Left lung (tissue), 10 donors: ENCODE results near the gene IGSF23. TPM values are rescaled to one million over a fixed set of nuclear protein-coding genes. Genes with fewer than 3 reads are reported as not detected.
"Not testable (repeated sequence)": the region's sequence is repeated elsewhere in the genome, so short reads cannot be mapped to it uniquely, and the experiment has no call there.

Source experiments
- ATAC-seq: fragments of 200-7000 bp; cut with Tn5 transposase; one replicate; pipeline ENCODE4 v1.9.1; 2020; ENCODE audit warnings: moderate library complexity
- DNase-seq, 4 donors: peaks; one replicate each; pipeline ENCODE4 v3.0.0-alpha.2; 2013 to 2020
- H3K27ac ChIP-seq, 2 donors: fragments of 200-600 bp; sonication (generic) in 1 of 2; one replicate each; pipeline versions ENCODE4 v1.5.0 to v1.8.0; 2020 to 2021
- H3K27me3 ChIP-seq, 2 donors: fragments of 200-600 bp; sonication (generic) in 1 of 2; one replicate each; pipeline versions ENCODE4 v1.5.0 to v1.8.0; 2020 to 2021
- H3K36me3 ChIP-seq, 2 donors: fragments of 200-600 bp; sonication (generic) in 1 of 2; one replicate each; pipeline versions ENCODE4 v1.5.0 to v1.8.0; 2020 to 2021
- H3K4me1 ChIP-seq, 2 donors: fragments of 200-600 bp; one replicate each; pipeline ENCODE4 v1.8.0; 2021
- H3K4me3 ChIP-seq, 2 donors: fragments of 200-600 bp; sonication (generic) in 1 of 2; one replicate each; pipeline versions ENCODE4 v1.5.0 to v1.8.0; 2020 to 2021; ENCODE audit warnings: mild to moderate bottlenecking in 1 of 2
- H3K9me3 ChIP-seq, 2 donors: fragments of 200-600 bp; sonication (generic) in 1 of 2; one replicate each; pipeline versions ENCODE4 v1.5.0 to v1.8.0; 2020 to 2021
- intact Hi-C, 2 donors: fragments of 100-400 bp; cut with DNase I; formaldehyde crosslinking; loops; one replicate each; pipeline versions ENCODE4 v1.11.2 to v1.14.2; 2022
- polyA plus RNA-seq, 6 donors: library from polyadenylated mRNA; unstranded; fragments of 120-200 nt; gene quantifications; one replicate each; pipeline ENCODE4 v1.2.1, GENCODE V29; 2013; ENCODE audit not compliant: insufficient read length in 6 of 6
- total RNA-seq, 2 donors: library from RNA; stranded (reverse); fragmentation: NEBNext Ultra II Directional; extraction: Animal tissue kit (Norgen Biotek cat#: 25700); gene quantifications; one replicate each; pipeline ENCODE4 v1.2.1, GENCODE V29; 2021
- TF ChIP-seq, protein P1 (sequence below), 2 donors: fragments of 200-600 bp; sonication (generic) in 1 of 2; IDR thresholded peaks; one replicate each; pipeline versions ENCODE4 v1.5.0 to v1.8.0; 2021; ENCODE audit warnings: antibody characterized with exemption in 2 of 2
- donor health status: DM: no; HTN: yes; CAD: no.
- donor health status: DM: no; HTN: no; CAD: no.

Gene IGSF23
- total and polyA plus RNA-seq, 8 donors, result 0.17 to 0.18 TPM; not detected in 6

DNA sequence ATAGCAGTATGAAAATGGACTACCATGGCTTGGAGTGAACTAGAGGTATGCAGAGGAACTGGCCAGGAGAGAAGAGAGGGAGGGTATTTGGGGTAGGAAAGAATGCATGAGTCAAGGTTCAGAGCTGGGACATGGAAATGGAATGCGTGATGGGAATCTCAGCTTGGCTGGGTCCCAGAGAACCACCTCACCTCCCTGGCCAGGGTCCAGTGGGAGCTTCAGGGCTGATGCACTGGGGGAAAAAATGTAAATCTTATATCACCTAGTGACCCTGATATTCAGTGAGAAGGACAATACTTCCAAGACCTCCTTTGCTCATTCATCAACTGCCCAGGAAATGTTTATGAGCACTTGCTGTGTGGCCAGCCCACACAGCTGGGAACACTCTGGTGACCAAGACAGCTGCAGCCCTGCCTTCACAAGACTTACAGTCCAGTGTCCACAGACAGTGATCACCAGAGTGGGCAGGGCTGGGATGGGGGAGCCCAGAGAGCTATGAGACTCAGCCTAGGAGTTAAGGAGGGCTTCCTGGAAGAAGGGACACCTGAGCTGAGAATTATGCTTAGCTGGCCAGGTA is 12.8 kb downstream of the IGSF23 start:
- intact Hi-C loops, result no loop called here
- no peak overlapping the region for H3K27ac ChIP-seq

DNA sequence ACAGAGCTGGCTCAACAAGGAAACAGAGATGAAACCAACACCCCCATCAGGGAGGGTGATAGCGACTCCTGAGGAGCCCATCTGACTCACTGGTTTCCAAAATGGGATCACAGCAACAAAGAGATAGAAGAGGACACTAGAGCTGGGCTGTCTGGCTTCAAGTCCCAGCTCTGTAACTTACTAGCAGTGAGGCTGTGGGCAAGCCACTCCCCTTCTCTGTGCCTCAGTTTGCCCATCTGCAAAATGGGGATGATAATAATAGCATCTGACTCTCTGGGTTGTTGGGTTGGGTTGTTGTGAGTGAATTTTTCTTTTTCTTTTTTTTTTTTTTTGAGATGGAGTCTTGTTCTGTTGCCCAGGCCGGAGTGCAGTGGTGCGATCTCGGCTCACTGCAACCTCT is 14.3 kb downstream of the IGSF23 start:
- Histone ChIP-seq H3K9me3 (no peaks in the 10 kb centered on the region), H3K4me3 (no peak overlapping the region), H3K36me3 (peaks cover 0 to 3% of the 10 kb centered on the region in 2 donors), H3K27ac (no peak overlapping the region), H3K4me1 (peaks cover 0 to 18% of the 10 kb centered on the region in 2 donors), H3K27me3 (no peaks in the 10 kb centered on the region)
- TF ChIP-seq, protein P1, sequence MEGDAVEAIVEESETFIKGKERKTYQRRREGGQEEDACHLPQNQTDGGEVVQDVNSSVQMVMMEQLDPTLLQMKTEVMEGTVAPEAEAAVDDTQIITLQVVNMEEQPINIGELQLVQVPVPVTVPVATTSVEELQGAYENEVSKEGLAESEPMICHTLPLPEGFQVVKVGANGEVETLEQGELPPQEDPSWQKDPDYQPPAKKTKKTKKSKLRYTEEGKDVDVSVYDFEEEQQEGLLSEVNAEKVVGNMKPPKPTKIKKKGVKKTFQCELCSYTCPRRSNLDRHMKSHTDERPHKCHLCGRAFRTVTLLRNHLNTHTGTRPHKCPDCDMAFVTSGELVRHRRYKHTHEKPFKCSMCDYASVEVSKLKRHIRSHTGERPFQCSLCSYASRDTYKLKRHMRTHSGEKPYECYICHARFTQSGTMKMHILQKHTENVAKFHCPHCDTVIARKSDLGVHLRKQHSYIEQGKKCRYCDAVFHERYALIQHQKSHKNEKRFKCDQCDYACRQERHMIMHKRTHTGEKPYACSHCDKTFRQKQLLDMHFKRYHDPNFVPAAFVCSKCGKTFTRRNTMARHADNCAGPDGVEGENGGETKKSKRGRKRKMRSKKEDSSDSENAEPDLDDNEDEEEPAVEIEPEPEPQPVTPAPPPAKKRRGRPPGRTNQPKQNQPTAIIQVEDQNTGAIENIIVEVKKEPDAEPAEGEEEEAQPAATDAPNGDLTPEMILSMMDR (IDR thresholded peaks at IDR 0.05), result no peak
- intact Hi-C loops, result no loop called here
- no peak for DNase-seq
- no peak for ATAC-seq

More for the DNA sequence above, 12.8 kb downstream of the IGSF23 start:
- H3K36me3 ChIP-seq, result peaks cover 0 to 3% of the 10 kb centered on the region in 2 donors
- no peaks in the 10 kb centered on the region for H3K27me3 ChIP-seq
- TF ChIP-seq, protein P1 (IDR thresholded peaks at IDR 0.05), result no peak
- H3K9me3 ChIP-seq, result no peaks in the 10 kb centered on the region
- DNase-seq, result no peak
- peaks cover 0 to 18% of the 10 kb centered on the region in 2 donors for H3K4me1 ChIP-seq
- ATAC-seq, result peak; percentile 81
- H3K4me3 ChIP-seq, result no peak overlapping the region

- no peaks in the 10 kb centered on the region for H3K9me3 ChIP-seq
- H3K27ac ChIP-seq, result no peak overlapping the region
- intact Hi-C loops, result no loop called here
- no peaks in the 10 kb centered on the region for H3K27me3 ChIP-seq
- ATAC-seq, result no peak
- H3K4me1 ChIP-seq, result peaks cover 0 to 12% of the 10 kb centered on the region in 2 donors
- DNase-seq, result no peak
- peaks cover 0 to 3% of the 10 kb centered on the region in 2 donors for H3K36me3 ChIP-seq
- no peak overlapping the region for H3K4me3 ChIP-seq
- TF ChIP-seq, protein P1 (IDR thresholded peaks at IDR 0.05), result no peak
These were observed 15.4 kb downstream of the IGSF23 start for GRCh38 chr19:44628793-44629192.

- H3K27ac ChIP-seq, DNase-seq, intact Hi-C loops, ATAC-seq, H3K36me3 ChIP-seq, H3K9me3 ChIP-seq, H3K27me3 ChIP-seq, H3K4me3 ChIP-seq: not testable (repeated sequence)
- peaks cover 0 to 23% of the 10 kb centered on the region in 2 donors for H3K4me1 ChIP-seq
These were observed 18.2 kb downstream of the IGSF23 start for GRCh38 chr19:44631611-44632010.

- H3K27me3 ChIP-seq, H3K9me3 ChIP-seq, H3K36me3 ChIP-seq, intact Hi-C loops, H3K4me3 ChIP-seq, DNase-seq, ATAC-seq: not testable (repeated sequence)
- Histone ChIP-seq H3K4me1 (peaks cover 0 to 25% of the 10 kb centered on the region in 2 donors), H3K27ac (peak overlapping the region in 1 of 2 donors; percentile 2)
These were observed 20.7 kb downstream of the IGSF23 start for GRCh38 chr19:44634058-44634457.

- TF ChIP-seq, protein P1 (IDR thresholded peaks at IDR 0.05), result no peak
- H3K4me1 ChIP-seq, result peaks cover 0 to 25% of the 10 kb centered on the region in 2 donors
- H3K27ac ChIP-seq, result no peak overlapping the region
- H3K9me3 ChIP-seq, result no peaks in the 10 kb centered on the region
- no peak for DNase-seq
- H3K27me3 ChIP-seq, result no peaks in the 10 kb centered on the region
- H3K4me3 ChIP-seq, result no peak overlapping the region
- ATAC-seq, result no peak
- H3K36me3 ChIP-seq, result no peaks in the 10 kb centered on the region
- intact Hi-C loops, result no loop called here
These were observed 21.4 kb downstream of the IGSF23 start for GRCh38 chr19:44634785-44635184.
